ENCODE data around the gene REPS2.

DNA sequence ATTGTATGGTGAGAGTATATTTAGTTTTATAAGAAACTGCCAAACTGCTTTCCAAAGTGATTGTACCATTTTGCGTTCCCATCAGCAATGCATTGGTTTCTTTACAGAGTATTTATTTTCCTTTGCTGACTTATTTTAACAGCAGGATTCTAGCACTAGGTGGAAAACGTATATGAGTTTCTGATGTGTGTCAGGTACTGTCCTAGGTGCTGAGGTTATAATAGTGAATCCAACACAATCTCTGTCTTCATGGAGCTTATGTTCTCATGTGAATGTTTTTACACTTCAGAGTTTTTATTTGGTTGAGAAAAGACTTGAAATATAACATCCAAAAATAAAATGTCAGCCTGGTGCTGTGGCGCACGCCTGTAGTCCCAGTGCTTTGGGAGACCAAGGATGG, 4.0 kb downstream of the REPS2 start:
- TF ChIP-seq SPI1 (IDR thresholded peaks at IDR 0.05; ENCODE audit: low read depth, low read length) (no peak), POLR2A (IDR thresholded peaks at IDR 0.05; ENCODE audit: low read depth, low read length) (no peak), POLR2AphosphoS5 (IDR thresholded peaks at IDR 0.05; ENCODE audit: low read depth, low read length) (no peak), POU2F2 (IDR thresholded peaks at IDR 0.05; ENCODE audit: low read depth, low read length) (no peak), TAF1 (IDR thresholded peaks at IDR 0.05; ENCODE audit: low read depth, low read length) (no peak), PAX5 (IDR thresholded peaks at IDR 0.05; ENCODE audit: insufficient read depth, low read length, severe bottlenecking) (no peak)

All from GM12891 (cell line).